Memory B cell (primary cell): ENCODE results near the gene TSSK1B.
"Not testable (repeated sequence)": the region's sequence is repeated elsewhere in the genome, so short reads cannot be mapped to it uniquely, and the experiment has no call there.

Source experiments
- ATAC-seq: fragments of 150-1000 bp; cut with Tn5 transposase; 2 replicates; pipeline ENCODE4 v1.10.0; 2021; ENCODE audit warnings: low read depth, mild to moderate bottlenecking, moderate library complexity
- DNase-seq, 2 donors: peaks; one replicate each; pipeline ENCODE4 v3.0.0; 2022; ENCODE audit warnings: low spot score in 2 of 2
- H3K27ac Mint-ChIP-seq: one replicate; pipeline ENCODE4 v1.8.0; 2022; ENCODE audit warnings: mild to moderate bottlenecking, moderate library complexity, mixed read lengths
- H3K27me3 Mint-ChIP-seq: one replicate; pipeline ENCODE4 v1.8.0; 2022; ENCODE audit warnings: mixed read lengths
- H3K36me3 Mint-ChIP-seq: one replicate; pipeline ENCODE4 v1.8.0; 2022; ENCODE audit warnings: mild to moderate bottlenecking, mixed read lengths
- H3K4me1 Mint-ChIP-seq: one replicate; pipeline ENCODE4 v1.8.0; 2022; ENCODE audit warnings: mixed read lengths
- H3K4me3 Mint-ChIP-seq: one replicate; pipeline ENCODE4 v1.8.0; 2022; ENCODE audit warnings: mild to moderate bottlenecking, moderate library complexity, mixed read lengths
- H3K9me3 Mint-ChIP-seq: one replicate; pipeline ENCODE4 v1.8.0; 2022; ENCODE audit warnings: mixed read lengths

TSSK1B gene

GRCh38 chr5:113435575-113435974 lies 786 bp upstream of the TSSK1B start:
- H3K4me1 Mint-ChIP-seq, result no peaks in the 10 kb centered on the region

GRCh38 chr5:113433862-113434612 lies 752 bp downstream of the TSSK1B start:
- no peaks in the 10 kb centered on the region for H3K36me3 Mint-ChIP-seq
- H3K9me3 Mint-ChIP-seq, result no peaks in the 10 kb centered on the region
- ATAC-seq, result no peak
- H3K4me1 Mint-ChIP-seq, result no peaks in the 10 kb centered on the region
- H3K27ac Mint-ChIP-seq, result no peak overlapping the region
- peaks cover 2% of the 10 kb centered on the region for H3K27me3 Mint-ChIP-seq
- DNase-seq, result no peak
- no peak overlapping the region for H3K4me3 Mint-ChIP-seq

More at GRCh38 chr5:113435575-113435974, 786 bp upstream of the TSSK1B start:
- DNase-seq (no peak), ATAC-seq (no peak)
- Mint-ChIP-seq H3K27me3 (peaks cover 5% of the 10 kb centered on the region), H3K9me3 (no peaks in the 10 kb centered on the region), H3K36me3 (no peaks in the 10 kb centered on the region), H3K27ac (no peak overlapping the region), H3K4me3 (no peak overlapping the region)

GRCh38 chr5:113433071-113433470 lies 1.7 kb downstream of the TSSK1B start:
- no peak for ATAC-seq
- Mint-ChIP-seq H3K27me3 (peaks cover 2% of the 10 kb centered on the region), H3K27ac (no peak overlapping the region), H3K9me3 (no peaks in the 10 kb centered on the region), H3K36me3 (no peaks in the 10 kb centered on the region), H3K4me1 (no peaks in the 10 kb centered on the region), H3K4me3 (no peak overlapping the region)
- DNase-seq, result no peak

- H3K27me3 Mint-ChIP-seq, result no peaks in the 10 kb centered on the region
- H3K9me3 Mint-ChIP-seq, result no peaks in the 10 kb centered on the region
- H3K4me3 Mint-ChIP-seq, result no peak overlapping the region
- no peaks in the 10 kb centered on the region for H3K4me1 Mint-ChIP-seq
- H3K36me3 Mint-ChIP-seq, result no peaks in the 10 kb centered on the region
- no peak for DNase-seq
- ATAC-seq, result no peak
- H3K27ac Mint-ChIP-seq, result no peak overlapping the region
These were observed 6.8 kb downstream of the TSSK1B start for GRCh38 chr5:113427871-113428574.

- no peak overlapping the region for H3K27ac Mint-ChIP-seq
- H3K36me3 Mint-ChIP-seq, result no peaks in the 10 kb centered on the region
- H3K27me3 Mint-ChIP-seq, result no peaks in the 10 kb centered on the region
- no peak for ATAC-seq
- H3K9me3 Mint-ChIP-seq, result no peaks in the 10 kb centered on the region
- H3K4me3 Mint-ChIP-seq, result no peak overlapping the region
- DNase-seq, result no peak
- H3K4me1 Mint-ChIP-seq, result no peaks in the 10 kb centered on the region
These were observed 8.9 kb downstream of the TSSK1B start for GRCh38 chr5:113425909-113426308.

GRCh38 chr5:113421693-113422092 lies 13.1 kb downstream of the TSSK1B start:
- H3K4me3 Mint-ChIP-seq, result no peak overlapping the region

GRCh38 chr5:113405530-113405929 lies 29.3 kb downstream of the TSSK1B start:
- Mint-ChIP-seq H3K27ac (no peak overlapping the region), H3K9me3 (no peaks in the 10 kb centered on the region), H3K36me3 (no peaks in the 10 kb centered on the region)

More at GRCh38 chr5:113421693-113422092, 13.1 kb downstream of the TSSK1B start:
- ATAC-seq (no peak), DNase-seq (no peak)
- no peaks in the 10 kb centered on the region for H3K4me1 Mint-ChIP-seq
- H3K27ac Mint-ChIP-seq, result no peak overlapping the region
- no peaks in the 10 kb centered on the region for H3K36me3 Mint-ChIP-seq
- no peaks in the 10 kb centered on the region for H3K27me3 Mint-ChIP-seq
- no peaks in the 10 kb centered on the region for H3K9me3 Mint-ChIP-seq

GRCh38 chr5:113404269-113404668 lies 30.5 kb downstream of the TSSK1B start:
- Mint-ChIP-seq H3K27ac (no peak overlapping the region), H3K4me3 (no peak overlapping the region), H3K4me1 (no peaks in the 10 kb centered on the region), H3K27me3 (peaks cover 2% of the 10 kb centered on the region), H3K9me3 (no peaks in the 10 kb centered on the region), H3K36me3 (no peaks in the 10 kb centered on the region)
- no peak for ATAC-seq
- DNase-seq, result no peak

More at GRCh38 chr5:113405530-113405929, 29.3 kb downstream of the TSSK1B start:
- ATAC-seq (no peak), DNase-seq (no peak)
- H3K4me3 Mint-ChIP-seq, result no peak overlapping the region
- peaks cover 2% of the 10 kb centered on the region for H3K27me3 Mint-ChIP-seq
- no peaks in the 10 kb centered on the region for H3K4me1 Mint-ChIP-seq

GRCh38 chr5:113397986-113398385 lies 36.8 kb downstream of the TSSK1B start:
- H3K27ac Mint-ChIP-seq, ATAC-seq, H3K4me3 Mint-ChIP-seq, H3K36me3 Mint-ChIP-seq, H3K27me3 Mint-ChIP-seq, H3K4me1 Mint-ChIP-seq, H3K9me3 Mint-ChIP-seq, DNase-seq: not testable (repeated sequence)

GRCh38 chr5:113397046-113397445 lies 37.7 kb downstream of the TSSK1B start:
- no peak for ATAC-seq

GRCh38 chr5:113394658-113395057 lies 40.1 kb downstream of the TSSK1B start:
- DNase-seq (no peak), ATAC-seq (no peak)
- Mint-ChIP-seq H3K36me3 (no peaks in the 10 kb centered on the region), H3K4me3 (no peak overlapping the region), H3K9me3 (peaks cover 2% of the 10 kb centered on the region), H3K27ac (no peak overlapping the region), H3K4me1 (no peaks in the 10 kb centered on the region), H3K27me3 (peaks cover 5% of the 10 kb centered on the region)

More at GRCh38 chr5:113397046-113397445, 37.7 kb downstream of the TSSK1B start:
- no peak overlapping the region for H3K4me3 Mint-ChIP-seq
- DNase-seq, result no peak
- no peaks in the 10 kb centered on the region for H3K36me3 Mint-ChIP-seq
- no peak overlapping the region for H3K27ac Mint-ChIP-seq
- no peaks in the 10 kb centered on the region for H3K4me1 Mint-ChIP-seq
- H3K27me3 Mint-ChIP-seq, result peaks cover 3% of the 10 kb centered on the region
- peaks cover 2% of the 10 kb centered on the region for H3K9me3 Mint-ChIP-seq

- Mint-ChIP-seq H3K27ac (no peak overlapping the region), H3K27me3 (peaks cover 11% of the 10 kb centered on the region), H3K4me1 (no peaks in the 10 kb centered on the region), H3K4me3 (no peak overlapping the region), H3K9me3 (no peaks in the 10 kb centered on the region), H3K36me3 (no peaks in the 10 kb centered on the region)
- DNase-seq (no peak), ATAC-seq (no peak)
These were observed 44.6 kb downstream of the TSSK1B start for GRCh38 chr5:113390224-113390623.

- H3K9me3 Mint-ChIP-seq, result no peaks in the 10 kb centered on the region
- peaks cover 9% of the 10 kb centered on the region for H3K27me3 Mint-ChIP-seq
- H3K27ac Mint-ChIP-seq, result no peak overlapping the region
- ATAC-seq, result no peak
- no peaks in the 10 kb centered on the region for H3K4me1 Mint-ChIP-seq
- no peak overlapping the region for H3K4me3 Mint-ChIP-seq
- DNase-seq, result no peak
- no peaks in the 10 kb centered on the region for H3K36me3 Mint-ChIP-seq
These were observed 45.7 kb downstream of the TSSK1B start for GRCh38 chr5:113389116-113389515.

GRCh38 chr5:113387844-113388243 lies 46.9 kb downstream of the TSSK1B start:
- Mint-ChIP-seq H3K9me3 (no peaks in the 10 kb centered on the region), H3K36me3 (no peaks in the 10 kb centered on the region), H3K4me3 (no peak overlapping the region), H3K4me1 (no peaks in the 10 kb centered on the region), H3K27ac (no peak overlapping the region), H3K27me3 (peaks cover 10% of the 10 kb centered on the region)
- no peak for ATAC-seq
- no peak for DNase-seq
